ENCODE data around the gene EFCAB5.
"Not testable (repeated sequence)": the region's sequence is repeated elsewhere in the genome, so short reads cannot be mapped to it uniquely, and the experiment has no call there.

EFCAB5 gene

GRCh38 chr17:29936724-29937123 is 4.7 kb upstream of the EFCAB5 start:
- no peak for DNase-seq

GRCh38 chr17:29945281-29945680 is 3.8 kb downstream of the EFCAB5 start:
- no peak for DNase-seq

- no peak for DNase-seq
Measured at GRCh38 chr17:29948448-29949215, 7.2 kb downstream of the EFCAB5 start.

GRCh38 chr17:29949696-29950095 is 8.3 kb downstream of the EFCAB5 start:
- peak; percentile 59 for DNase-seq

GRCh38 chr17:29954405-29954804 is 13.0 kb downstream of the EFCAB5 start:
- no peak for DNase-seq

- DNase-seq: no peak
Measured at GRCh38 chr17:29956225-29956624, 14.8 kb downstream of the EFCAB5 start.

- DNase-seq: not testable (repeated sequence)
Measured at GRCh38 chr17:29957488-29957887, 16.1 kb downstream of the EFCAB5 start.

- no peak for DNase-seq
Measured at GRCh38 chr17:29958947-29959657, 17.7 kb downstream of the EFCAB5 start.

GRCh38 chr17:29959658-29960337 is 18.4 kb downstream of the EFCAB5 start:
- DNase-seq: no peak

- no peak for DNase-seq
Measured at GRCh38 chr17:29962656-29963055, 21.2 kb downstream of the EFCAB5 start.

GRCh38 chr17:29968271-29968670 is 26.8 kb downstream of the EFCAB5 start:
- no peak for DNase-seq

GRCh38 chr17:29972277-29972676 is 30.8 kb downstream of the EFCAB5 start:
- no peak for DNase-seq

- DNase-seq: no peak
Measured at GRCh38 chr17:29973005-29973404, 31.6 kb downstream of the EFCAB5 start.

GRCh38 chr17:29977836-29978235 is 36.4 kb downstream of the EFCAB5 start:
- DNase-seq: no peak

- DNase-seq: no peak
Measured at GRCh38 chr17:29980261-29980660, 38.8 kb downstream of the EFCAB5 start.

GRCh38 chr17:29982991-29983653 is 41.7 kb downstream of the EFCAB5 start:
- no peak for DNase-seq

GRCh38 chr17:29996458-29996857 is 55.0 kb downstream of the EFCAB5 start:
- DNase-seq: no peak

- DNase-seq: no peak
Measured at GRCh38 chr17:30000001-30000754, 58.7 kb downstream of the EFCAB5 start.

- no peak for DNase-seq
Measured at GRCh38 chr17:30000755-30001257, 59.4 kb downstream of the EFCAB5 start.

GRCh38 chr17:30002088-30002487 is 60.7 kb downstream of the EFCAB5 start:
- no peak for DNase-seq

- DNase-seq: no peak
Measured at GRCh38 chr17:30005709-30006320, 64.4 kb downstream of the EFCAB5 start.

GRCh38 chr17:30011934-30012333 is 70.5 kb downstream of the EFCAB5 start:
- not testable (repeated sequence) for DNase-seq
